Activated T-cell treated with anti-CD3 and anti-CD28 coated beads, Interleukin-2, amount 50 U/mL, for 72 hours (primary cell): ENCODE measurements around the gene NGEF. TPM values are rescaled to one million over a fixed set of nuclear protein-coding genes. Genes with fewer than 3 reads are reported as not detected.

ENCODE experiments used
- ATAC-seq, 2 donors: fragments of 150-1000 bp; cut with Tn5 transposase; replicated peaks in 1 of 2; 2 replicates each; pipeline ENCODE4 v1.10.0; 2021; ENCODE audit warnings: moderate library complexity in 2 of 2, mild to moderate bottlenecking in 1 of 2
- DNase-seq, 2 donors: peaks; one replicate each; pipeline ENCODE4 v3.0.0; 2021 to 2022; ENCODE audit warnings: mixed read lengths in 1 of 2
- H3K27ac Mint-ChIP-seq: one replicate; pipeline ENCODE4 v1.8.0; 2022; ENCODE audit warnings: mild to moderate bottlenecking, moderate library complexity, mixed read lengths
- H3K27me3 Mint-ChIP-seq: one replicate; pipeline ENCODE4 v1.8.0; 2022; ENCODE audit warnings: low read depth, mixed read lengths
- H3K36me3 Mint-ChIP-seq, 2 donors: one replicate each; pipeline ENCODE4 v1.8.0; 2022; ENCODE audit warnings: mixed read lengths in 2 of 2, mild to moderate bottlenecking in 1 of 2; ENCODE audit not compliant: insufficient read depth in 2 of 2
- H3K4me1 Mint-ChIP-seq: one replicate; pipeline ENCODE4 v1.8.0; 2022; ENCODE audit warnings: low read depth, mixed read lengths
- H3K4me3 Mint-ChIP-seq, 2 donors: one replicate each; pipeline ENCODE4 v1.8.0; 2022; ENCODE audit warnings: mild to moderate bottlenecking in 2 of 2, mixed read lengths in 2 of 2, moderate library complexity in 2 of 2
- H3K9me3 Mint-ChIP-seq, 2 donors: one replicate each; pipeline ENCODE4 v1.8.0; 2022; ENCODE audit warnings: mixed read lengths in 2 of 2
- total RNA-seq, 2 donors: library from RNA; stranded (reverse); gene quantifications; one replicate each; pipeline ENCODE4 v1.2.3, GENCODE V29; 2022

The NGEF gene
- total RNA-seq, 2 donors from 2014 or later = 0.55 to 2.3 TPM

DNA sequence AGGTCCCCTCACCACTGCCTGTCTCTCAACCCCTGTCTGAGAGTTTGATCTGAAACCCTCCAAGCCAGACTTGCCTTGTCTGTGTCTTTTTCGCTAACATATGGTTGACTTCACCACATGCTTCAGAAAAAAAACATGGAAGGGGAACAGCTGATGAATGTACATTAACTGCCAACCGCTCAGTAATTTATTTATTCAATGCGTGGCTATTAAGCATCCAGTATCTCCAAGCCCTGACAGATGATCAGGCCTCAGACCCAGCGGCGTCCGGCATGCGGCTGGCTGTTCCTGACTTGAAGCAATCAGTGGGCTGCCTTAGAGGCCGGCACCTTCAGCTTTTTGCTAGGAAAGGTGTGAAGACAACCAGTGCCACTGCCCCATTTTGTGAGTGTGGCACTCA lies 62.3 kb downstream of the NGEF start:
- no peak for ATAC-seq
- H3K27ac Mint-ChIP-seq = no peak overlapping the region
- no peaks in the 10 kb centered on the region for H3K27me3 Mint-ChIP-seq
- no peaks in the 10 kb centered on the region for H3K4me1 Mint-ChIP-seq
- H3K9me3 Mint-ChIP-seq = no peaks in the 10 kb centered on the region
- no peak overlapping the region for H3K4me3 Mint-ChIP-seq
- H3K36me3 Mint-ChIP-seq = no peaks in the 10 kb centered on the region
- DNase-seq = no peak

DNA sequence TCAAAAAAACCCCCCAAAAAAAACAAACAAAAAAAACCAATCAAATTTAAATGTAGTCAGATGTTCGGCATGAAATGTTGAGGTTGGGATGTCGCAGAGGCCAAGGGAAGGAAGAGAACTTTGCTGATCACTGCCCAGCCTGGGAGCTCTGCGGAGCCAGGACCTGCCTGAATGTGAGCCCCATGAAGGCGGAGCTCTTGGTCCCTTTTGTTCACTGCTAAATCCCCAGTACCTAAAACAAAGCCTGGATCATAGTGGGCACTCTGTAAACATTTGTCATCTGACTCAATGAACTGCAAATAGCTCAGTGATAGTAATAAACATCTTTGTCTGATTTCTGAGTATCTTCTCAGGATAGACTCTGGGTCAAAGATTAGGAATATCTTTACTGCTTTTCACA lies 64.0 kb downstream of the NGEF start:
- H3K4me1 Mint-ChIP-seq = no peaks in the 10 kb centered on the region
- H3K4me3 Mint-ChIP-seq = no peak overlapping the region
- no peaks in the 10 kb centered on the region for H3K27me3 Mint-ChIP-seq
- no peaks in the 10 kb centered on the region for H3K36me3 Mint-ChIP-seq
- DNase-seq (no peak), ATAC-seq (no peak)
- H3K27ac Mint-ChIP-seq = no peak overlapping the region
- H3K9me3 Mint-ChIP-seq = no peaks in the 10 kb centered on the region

DNA sequence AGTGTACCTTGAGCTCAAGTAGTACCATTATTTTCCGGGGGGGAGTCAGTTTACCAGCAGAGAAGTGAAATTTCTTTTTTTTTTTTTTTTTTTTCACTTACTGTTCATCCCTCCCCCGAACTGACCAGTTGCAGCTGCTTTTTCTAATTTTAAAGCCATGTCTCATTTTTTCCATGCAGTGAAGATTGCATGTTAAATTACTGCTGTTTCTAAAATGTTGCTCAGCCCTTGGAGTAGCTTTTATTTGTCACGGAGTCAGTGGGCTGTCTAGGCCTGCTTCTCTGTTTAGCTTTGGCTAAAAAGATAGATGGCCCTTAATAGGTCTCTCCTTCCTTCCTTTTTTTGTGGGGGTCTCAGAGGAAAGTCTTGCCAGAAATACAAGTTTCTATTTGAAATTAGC lies 70.2 kb downstream of the NGEF start:
- H3K4me1 Mint-ChIP-seq = peaks cover 5% of the 10 kb centered on the region
- no peak overlapping the region for H3K4me3 Mint-ChIP-seq
- H3K27me3 Mint-ChIP-seq = peaks cover 2% of the 10 kb centered on the region
- no peak for DNase-seq
- H3K27ac Mint-ChIP-seq = no peak overlapping the region
- no peak for ATAC-seq
- peaks cover 0 to 3% of the 10 kb centered on the region in 2 donors for H3K36me3 Mint-ChIP-seq
- peaks cover 0 to 2% of the 10 kb centered on the region in 2 donors for H3K9me3 Mint-ChIP-seq

DNA sequence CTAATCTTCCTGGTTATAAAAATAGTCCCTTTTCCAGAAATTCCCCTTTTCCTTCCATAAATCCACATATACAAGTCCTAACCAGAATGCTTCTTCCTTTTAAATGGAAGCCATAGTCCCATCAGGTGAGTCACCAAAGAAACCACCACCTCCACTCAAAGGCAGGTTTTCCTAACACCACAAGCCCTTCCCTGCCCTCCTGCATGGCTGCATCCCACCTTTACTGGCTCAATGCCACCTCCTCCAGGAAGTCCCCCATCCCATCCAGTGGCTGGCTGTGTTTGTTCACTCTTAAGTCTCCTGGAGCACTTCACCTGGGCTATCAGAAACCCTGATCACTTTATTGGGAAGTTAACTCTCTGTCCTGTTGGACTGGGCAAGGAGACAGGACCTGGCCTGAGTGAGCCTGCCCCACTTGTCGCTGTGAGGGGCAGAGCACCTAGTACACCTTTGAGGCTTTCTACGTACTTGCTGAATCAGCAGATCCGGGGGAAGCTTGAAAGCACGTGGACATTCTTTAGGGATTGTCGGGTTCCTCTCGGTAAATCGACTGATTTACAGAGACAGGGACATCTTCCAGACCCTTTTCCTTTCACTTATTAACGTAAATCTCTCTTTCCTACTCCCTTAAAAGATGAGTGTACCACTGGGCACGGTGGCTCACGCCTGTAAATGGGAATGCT lies 71.0 kb downstream of the NGEF start:
- Mint-ChIP-seq H3K4me3 (no peak overlapping the region), H3K36me3 (peaks cover 0 to 3% of the 10 kb centered on the region in 2 donors), H3K27me3 (peaks cover 10% of the 10 kb centered on the region), H3K27ac (no peak overlapping the region), H3K9me3 (peaks cover 0 to 2% of the 10 kb centered on the region in 2 donors), H3K4me1 (peaks cover 5% of the 10 kb centered on the region)
- ATAC-seq (no peak), DNase-seq (no peak)

DNA sequence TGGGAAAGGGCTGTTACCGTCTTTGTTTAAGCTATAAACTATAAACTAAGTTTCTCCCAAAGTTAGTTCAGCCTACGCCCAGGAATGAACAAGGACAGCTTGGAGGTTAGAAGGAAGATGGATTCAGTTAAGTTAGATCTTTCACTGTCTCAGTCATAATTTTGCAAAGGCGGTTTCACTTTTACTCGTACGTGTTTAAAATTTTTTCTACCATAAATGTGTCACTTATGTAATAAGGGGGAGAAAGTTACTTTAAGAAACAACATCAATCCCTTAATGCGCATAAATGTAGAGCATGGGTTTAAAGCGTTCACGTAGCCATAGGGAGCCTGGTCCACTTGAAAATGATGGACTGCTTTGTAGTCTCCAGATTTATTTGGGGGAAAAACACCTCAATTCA lies 71.7 kb downstream of the NGEF start:
- peaks cover 5% of the 10 kb centered on the region for H3K4me1 Mint-ChIP-seq
- H3K36me3 Mint-ChIP-seq = peaks cover 0 to 3% of the 10 kb centered on the region in 2 donors
- H3K27me3 Mint-ChIP-seq = peaks cover 13% of the 10 kb centered on the region
- ATAC-seq (no peak), DNase-seq (no peak)
- H3K4me3 Mint-ChIP-seq = no peak overlapping the region
- peaks cover 0 to 2% of the 10 kb centered on the region in 2 donors for H3K9me3 Mint-ChIP-seq
- no peak overlapping the region for H3K27ac Mint-ChIP-seq

DNA sequence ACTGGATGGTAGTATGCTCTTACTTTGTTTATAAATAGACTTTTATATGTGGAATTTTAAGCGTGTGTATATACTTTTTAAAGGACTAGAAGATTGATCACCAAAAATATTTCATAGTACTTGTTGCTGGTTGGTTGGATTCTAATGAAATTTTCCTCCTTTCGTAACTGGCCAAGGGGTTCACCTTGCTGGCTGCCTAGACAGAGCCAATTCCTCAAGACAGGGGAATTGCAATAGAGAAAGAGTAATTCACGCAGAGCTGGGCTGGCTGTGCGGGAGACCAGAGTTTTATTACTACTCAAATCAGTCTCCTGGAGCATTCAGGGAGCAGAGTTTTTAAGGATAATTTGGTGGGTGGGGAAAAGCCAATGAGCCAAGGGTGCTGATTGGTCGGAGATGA lies 72.3 kb downstream of the NGEF start:
- H3K4me1 Mint-ChIP-seq = peaks cover 5% of the 10 kb centered on the region
- peaks cover 0 to 3% of the 10 kb centered on the region in 2 donors for H3K36me3 Mint-ChIP-seq
- DNase-seq (no peak), ATAC-seq (no peak)
- H3K27ac Mint-ChIP-seq = no peak overlapping the region
- peaks cover 0 to 2% of the 10 kb centered on the region in 2 donors for H3K9me3 Mint-ChIP-seq
- H3K4me3 Mint-ChIP-seq = no peak overlapping the region
- peaks cover 19% of the 10 kb centered on the region for H3K27me3 Mint-ChIP-seq

DNA sequence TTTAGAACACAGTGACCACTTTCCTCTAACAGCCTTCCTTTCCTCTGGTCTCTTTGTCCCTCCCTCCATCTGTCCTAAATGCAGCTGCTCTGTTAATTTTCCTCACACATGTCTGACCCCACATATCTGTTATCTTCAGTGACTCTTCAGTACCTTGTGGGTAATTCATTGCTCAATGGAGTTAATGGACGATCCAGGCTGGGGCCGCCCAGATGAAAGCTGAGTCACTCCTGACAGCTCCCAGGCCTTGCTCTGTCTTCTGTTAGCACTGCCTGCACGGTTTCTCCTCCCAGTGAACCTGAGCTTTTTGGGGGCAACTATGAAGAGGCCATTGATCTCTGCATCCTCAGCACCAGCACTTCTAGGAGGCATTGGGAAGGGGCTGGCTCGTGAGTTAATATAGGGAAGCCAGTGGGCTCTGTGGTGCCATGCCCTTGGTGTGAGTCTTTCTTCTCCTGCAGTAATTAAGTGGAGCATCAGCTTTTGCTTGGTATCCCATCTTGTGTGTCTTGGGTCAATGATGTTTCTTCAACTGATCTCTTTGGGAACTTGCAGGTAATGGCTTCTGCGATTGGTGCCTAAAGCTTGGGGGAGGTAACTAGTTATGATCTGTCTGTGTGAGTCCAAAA lies 75.7 kb downstream of the NGEF start:
- Mint-ChIP-seq H3K9me3 (peaks cover 0 to 2% of the 10 kb centered on the region in 2 donors), H3K27me3 (peaks cover 30% of the 10 kb centered on the region), H3K4me1 (peaks cover 5% of the 10 kb centered on the region), H3K36me3 (peaks cover 0 to 3% of the 10 kb centered on the region in 2 donors), H3K27ac (no peak overlapping the region), H3K4me3 (no peak overlapping the region)
- DNase-seq = no peak
- no peak for ATAC-seq

DNA sequence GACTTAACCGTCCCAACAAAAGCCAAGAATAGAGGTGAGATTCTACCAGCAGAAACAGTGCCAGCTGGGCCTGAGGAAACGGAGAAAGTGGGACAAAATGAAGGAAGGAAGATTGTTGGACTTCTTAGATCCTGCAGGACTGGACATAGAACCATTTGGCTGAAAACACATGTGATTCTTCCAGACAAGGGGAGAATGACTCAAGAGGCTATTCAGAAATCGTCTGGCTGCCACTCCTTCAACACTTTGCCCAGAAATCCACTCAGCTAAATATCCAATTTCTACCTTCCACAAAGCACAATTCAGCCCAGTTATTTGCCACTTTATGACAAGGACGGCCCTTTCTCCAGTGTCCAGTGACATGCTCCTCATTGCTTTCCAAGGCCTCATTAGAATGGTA lies 81.4 kb downstream of the NGEF start:
- Mint-ChIP-seq H3K27me3 (peaks cover 55% of the 10 kb centered on the region), H3K4me3 (no peak overlapping the region), H3K4me1 (peaks cover 14% of the 10 kb centered on the region), H3K9me3 (peaks cover 2 to 3% of the 10 kb centered on the region in 2 donors), H3K27ac (no peak overlapping the region), H3K36me3 (peaks cover 0 to 4% of the 10 kb centered on the region in 2 donors)
- DNase-seq (no peak), ATAC-seq (no peak)

DNA sequence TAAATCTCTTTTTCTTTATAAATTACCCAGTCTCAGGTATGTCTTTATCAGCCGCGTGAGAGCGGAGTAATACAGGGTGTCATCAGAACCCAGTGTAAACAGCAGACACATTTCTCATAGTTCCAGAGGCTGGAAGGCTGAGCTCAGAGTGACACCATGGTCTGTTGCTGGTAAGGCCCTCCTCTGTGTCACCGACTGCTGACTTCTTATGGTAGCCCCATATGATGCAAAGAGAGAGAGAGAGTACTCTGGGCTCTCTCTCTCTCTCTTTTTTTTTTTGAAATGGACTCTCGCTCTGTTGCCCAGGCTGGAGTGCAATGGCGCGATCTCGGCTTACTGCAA lies 83.0 kb downstream of the NGEF start:
- Mint-ChIP-seq H3K36me3 (peaks cover 0 to 4% of the 10 kb centered on the region in 2 donors), H3K9me3 (peaks cover 2 to 3% of the 10 kb centered on the region in 2 donors), H3K4me1 (peaks cover 19% of the 10 kb centered on the region), H3K27me3 (peaks cover 63% of the 10 kb centered on the region), H3K4me3 (peak overlapping the region in 1 of 2 donors; percentile 57), H3K27ac (no peak overlapping the region)
- no peak for DNase-seq
- no peak for ATAC-seq

DNA sequence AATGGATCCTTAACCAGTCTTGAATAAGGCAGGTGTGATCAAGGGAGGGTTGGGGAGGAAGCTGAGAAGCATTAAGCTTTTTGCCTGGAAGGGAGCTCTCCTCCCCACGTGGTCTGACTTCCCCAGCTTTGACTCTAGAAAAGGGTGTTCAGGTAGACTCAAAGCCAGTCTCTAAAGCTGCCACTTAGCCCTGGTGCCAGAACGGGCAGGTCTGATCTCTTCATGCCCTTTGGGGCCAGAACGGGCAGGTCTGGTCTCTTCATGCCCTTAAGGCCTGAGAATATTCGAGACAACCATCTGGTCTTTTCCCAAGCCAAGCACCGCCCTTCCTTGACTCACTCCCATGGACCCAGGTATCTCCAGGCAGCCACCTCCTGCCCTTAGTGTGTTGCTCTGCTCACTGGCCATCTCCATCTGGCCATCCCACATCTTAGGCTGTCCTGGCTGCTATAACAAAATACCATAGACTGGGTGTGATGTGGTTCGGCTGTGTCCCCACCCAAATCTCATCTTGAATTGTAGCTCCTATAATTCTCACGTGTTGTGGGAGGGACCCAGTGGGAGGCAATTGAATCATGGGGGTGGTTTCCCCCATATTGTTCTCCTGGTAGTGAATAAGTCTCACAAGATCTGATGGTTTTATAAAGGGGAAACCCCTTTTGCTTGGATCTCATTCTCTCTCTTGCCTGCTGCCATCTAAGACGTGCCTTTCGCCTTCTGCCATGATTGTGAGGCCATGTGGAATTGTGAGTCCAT lies 83.6 kb downstream of the NGEF start:
- Mint-ChIP-seq H3K27me3 (peaks cover 69% of the 10 kb centered on the region), H3K27ac (no peak overlapping the region), H3K9me3 (peaks cover 2 to 3% of the 10 kb centered on the region in 2 donors), H3K4me1 (peaks cover 19% of the 10 kb centered on the region), H3K4me3 (peak overlapping the region; percentile 57 to 62), H3K36me3 (peaks cover 0 to 4% of the 10 kb centered on the region in 2 donors)
- no peak for ATAC-seq
- DNase-seq = no peak

DNA sequence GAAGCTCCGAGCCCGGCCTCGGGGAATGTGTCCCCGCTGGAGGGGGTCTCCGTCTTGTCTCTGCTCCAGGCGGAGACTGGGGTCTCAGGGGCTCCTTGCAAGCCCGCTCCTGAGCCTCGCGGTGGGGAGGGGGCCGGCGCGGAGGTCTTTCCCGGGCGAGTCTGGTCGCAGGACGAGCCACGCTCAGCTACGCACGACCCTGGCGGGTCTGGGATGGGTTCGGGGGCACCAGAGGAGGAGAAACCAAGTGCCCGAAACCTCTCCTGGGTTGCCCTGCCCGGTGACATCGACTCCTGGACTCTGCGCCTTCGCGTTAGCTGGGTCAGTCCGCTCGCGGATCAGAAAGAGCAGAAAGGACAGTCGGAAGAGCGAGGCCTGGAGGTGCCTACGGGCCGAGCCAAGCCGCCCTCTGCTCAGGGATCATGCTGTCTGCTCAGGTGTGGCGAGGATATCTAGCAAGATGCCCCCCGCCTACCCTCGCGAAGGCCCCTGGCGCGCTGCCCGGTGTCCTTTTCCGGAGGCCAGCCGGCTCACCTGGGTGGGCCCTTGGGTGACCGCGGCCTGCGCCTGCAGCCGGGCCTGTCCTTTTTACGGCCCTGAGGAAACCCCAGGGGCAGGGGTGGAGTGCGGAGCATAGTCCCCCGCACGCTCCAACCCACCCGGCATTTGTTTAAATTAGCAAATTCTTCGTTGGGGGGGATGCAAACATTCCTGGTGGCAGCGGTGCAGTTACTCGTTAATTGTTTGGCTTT lies 84.3 kb downstream of the NGEF start:
- no peak for DNase-seq
- peak overlapping the region; percentile 57 to 62 for H3K4me3 Mint-ChIP-seq
- ATAC-seq = no peak
- peaks cover 2 to 3% of the 10 kb centered on the region in 2 donors for H3K9me3 Mint-ChIP-seq
- no peak overlapping the region for H3K27ac Mint-ChIP-seq
- peaks cover 19% of the 10 kb centered on the region for H3K4me1 Mint-ChIP-seq
- H3K36me3 Mint-ChIP-seq = peaks cover 0 to 4% of the 10 kb centered on the region in 2 donors
- peaks cover 69% of the 10 kb centered on the region for H3K27me3 Mint-ChIP-seq

DNA sequence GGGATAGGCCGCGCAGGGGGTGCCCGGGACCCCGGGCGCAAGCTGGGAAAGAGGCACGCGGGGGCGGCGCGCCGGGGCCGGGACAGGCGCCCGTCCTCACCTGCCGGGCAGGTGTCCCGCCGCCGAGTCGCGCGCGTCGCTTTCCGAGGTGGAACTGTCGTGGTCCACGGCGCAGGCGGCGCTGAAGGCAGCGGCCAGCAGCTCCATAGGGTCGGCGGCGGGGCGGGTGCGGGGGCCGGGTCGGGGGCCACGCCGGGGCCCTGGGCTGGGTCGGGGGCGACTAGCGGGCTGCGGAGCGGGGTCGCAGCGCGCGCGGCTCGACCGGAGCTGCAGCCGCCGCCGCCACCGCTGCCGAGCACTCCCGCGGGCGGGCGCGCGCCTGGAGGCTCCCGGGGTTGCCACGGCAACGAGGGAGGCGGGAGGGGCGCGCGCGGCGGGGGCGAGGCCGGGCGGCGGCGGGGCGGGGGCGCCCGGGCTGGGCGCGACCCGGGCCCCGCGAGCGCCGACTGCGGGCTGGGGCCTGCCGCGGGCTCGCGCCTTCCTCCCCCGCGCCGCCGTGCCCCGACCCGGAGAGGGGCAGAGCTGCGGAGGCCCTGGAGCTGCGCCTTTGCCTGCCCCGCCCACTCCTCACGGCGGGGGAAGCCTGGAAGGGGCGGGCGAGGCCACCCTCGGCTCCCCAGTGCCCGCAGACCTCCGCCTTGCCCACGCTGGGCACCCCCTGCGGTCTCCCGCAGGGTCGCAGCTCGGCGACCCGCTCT lies 85.1 kb downstream of the NGEF start:
- H3K27me3 Mint-ChIP-seq = peaks cover 63% of the 10 kb centered on the region
- DNase-seq (peak in 1 of 2 donors; percentile 21), ATAC-seq (peak; percentile 55 to 56)
- H3K27ac Mint-ChIP-seq = no peak overlapping the region
- H3K9me3 Mint-ChIP-seq = peaks cover 2 to 3% of the 10 kb centered on the region in 2 donors
- H3K4me3 Mint-ChIP-seq = peak overlapping the region in 1 of 2 donors; percentile 59
- peaks cover 0 to 5% of the 10 kb centered on the region in 2 donors for H3K36me3 Mint-ChIP-seq
- peaks cover 19% of the 10 kb centered on the region for H3K4me1 Mint-ChIP-seq
